ENCODE measurements around the gene ERCC2.
"Not testable (repeated sequence)": the region's sequence is repeated elsewhere in the genome, so short reads cannot be mapped to it uniquely, and the experiment has no call there.

Gene ERCC2

DNA sequence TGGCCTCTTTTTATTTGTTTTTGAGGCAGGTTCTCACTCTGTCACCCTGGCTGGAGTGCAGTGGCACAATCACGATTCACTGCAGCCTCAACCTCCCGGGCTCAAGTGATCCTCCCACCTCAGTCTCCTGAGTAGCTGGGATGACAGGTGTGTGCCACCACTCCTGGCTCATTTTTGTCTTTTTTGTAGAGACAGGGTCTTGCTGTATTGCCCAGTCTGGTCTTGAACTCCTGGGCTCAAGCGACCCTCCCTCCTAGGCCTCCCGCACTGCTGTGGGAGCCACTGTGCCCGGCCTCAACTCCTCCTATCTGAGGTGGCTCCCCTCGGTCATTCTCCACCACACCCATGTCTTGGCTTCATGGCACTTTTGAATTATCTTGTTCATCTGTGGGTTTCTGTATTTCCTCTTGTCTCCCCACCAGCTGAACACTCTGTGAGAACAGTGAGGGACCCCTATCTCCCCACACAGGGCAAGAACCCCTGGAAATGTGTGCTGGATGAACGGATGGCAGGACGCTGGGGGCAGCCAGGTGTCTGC, 55.6 kb downstream of the ERCC2 start:
- no peaks in the 10 kb centered on the region for H3K4me1 ChIP-seq (ENCODE audit: control insufficient read depth, insufficient read depth, low read length, unreplicated experiment)
- no peak overlapping the region for H3K4me3 ChIP-seq (ENCODE audit: low read depth, low read length)
- no peaks in the 10 kb centered on the region for H3K36me3 ChIP-seq (ENCODE audit: insufficient read depth, low read length)
- no peak overlapping the region for H3K27ac ChIP-seq (ENCODE audit: low read depth, low read length)
- no peak overlapping the region for H2AFZ ChIP-seq (ENCODE audit: low read length, unreplicated experiment)
- no peaks in the 10 kb centered on the region for H3K79me2 ChIP-seq (ENCODE audit: control insufficient read depth, insufficient read depth, low read length, unreplicated experiment)
- no peaks in the 10 kb centered on the region for H3K27me3 ChIP-seq (ENCODE audit: insufficient read depth, low read length)

DNA sequence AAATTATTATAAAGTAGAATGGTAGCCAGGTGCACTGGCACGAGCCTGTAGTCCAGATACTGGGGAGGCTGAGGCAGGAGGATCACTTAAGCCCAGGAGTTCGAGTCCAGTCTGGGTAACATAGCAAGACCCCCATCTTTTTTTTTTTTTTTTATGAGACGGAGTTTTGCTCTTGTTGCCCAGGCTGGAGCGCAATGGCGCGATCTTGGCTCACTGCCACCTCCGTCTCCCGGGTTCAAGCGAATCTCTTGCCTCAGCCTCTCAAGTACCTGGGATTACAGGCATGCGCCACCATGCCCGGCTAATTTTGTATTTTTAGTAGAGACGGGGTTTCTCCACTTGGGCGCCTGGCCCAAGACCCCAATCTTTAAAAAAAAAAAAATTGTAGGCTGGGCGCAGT, 58.1 kb downstream of the ERCC2 start:
- H3K36me3 ChIP-seq (ENCODE audit: insufficient read depth, low read length); H2AFZ ChIP-seq (ENCODE audit: low read length, unreplicated experiment); H3K4me3 ChIP-seq (ENCODE audit: low read depth, low read length); H3K79me2 ChIP-seq (ENCODE audit: control insufficient read depth, insufficient read depth, low read length, unreplicated experiment); H3K27me3 ChIP-seq (ENCODE audit: insufficient read depth, low read length); H3K27ac ChIP-seq (ENCODE audit: low read depth, low read length); H3K4me1 ChIP-seq (ENCODE audit: control insufficient read depth, insufficient read depth, low read length, unreplicated experiment): not testable (repeated sequence)

DNA sequence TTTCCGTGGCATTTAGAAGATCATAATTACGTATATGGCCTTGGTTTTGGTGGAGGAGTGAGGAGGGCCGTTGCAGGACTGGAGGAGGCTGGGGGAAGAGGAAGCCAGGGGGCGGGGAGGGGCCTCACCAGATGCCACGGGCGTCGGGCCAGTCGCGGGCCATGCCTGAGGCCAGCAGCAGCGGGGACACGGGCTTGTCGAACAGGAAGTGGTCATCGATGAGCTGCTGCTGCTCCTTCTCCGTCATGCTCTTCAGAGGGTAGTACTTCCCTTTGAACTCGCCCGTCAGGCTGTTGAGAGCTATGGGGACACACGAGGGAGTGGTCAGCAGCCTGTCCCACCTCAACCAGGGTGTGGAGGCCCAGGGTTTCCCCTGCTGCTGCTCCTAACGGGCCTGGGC, 58.8 kb downstream of the ERCC2 start:
- Histone ChIP-seq H3K79me2 (ENCODE audit: control insufficient read depth, insufficient read depth, low read length, unreplicated experiment) (no peaks in the 10 kb centered on the region), H3K4me1 (ENCODE audit: control insufficient read depth, insufficient read depth, low read length, unreplicated experiment) (no peaks in the 10 kb centered on the region), H3K27me3 (ENCODE audit: insufficient read depth, low read length) (no peaks in the 10 kb centered on the region), H3K36me3 (ENCODE audit: insufficient read depth, low read length) (no peaks in the 10 kb centered on the region), H2AFZ (ENCODE audit: low read length, unreplicated experiment) (no peak overlapping the region), H3K27ac (ENCODE audit: low read depth, low read length) (no peak overlapping the region), H3K4me3 (ENCODE audit: low read depth, low read length) (no peak overlapping the region)

DNA sequence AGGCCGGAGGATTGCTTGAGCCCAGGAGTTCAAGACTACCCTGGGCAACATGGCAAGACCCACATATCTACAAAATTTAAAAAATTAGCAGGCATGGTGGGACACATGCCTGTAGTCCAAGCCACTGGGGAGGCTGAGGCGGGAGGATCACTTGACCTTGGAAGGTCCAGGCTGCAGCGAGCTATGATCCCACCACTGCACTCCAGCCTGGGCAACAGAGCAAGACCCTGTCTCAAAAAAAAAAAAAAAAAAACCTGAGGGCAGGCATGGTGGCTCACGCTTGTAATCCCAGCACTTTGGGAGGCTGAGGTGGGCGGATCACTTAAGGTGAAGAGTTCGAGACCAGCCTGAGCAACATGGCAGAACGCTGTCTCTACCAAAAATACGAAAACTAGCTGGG, 61.1 kb downstream of the ERCC2 start:
- not testable (repeated sequence) for H2AFZ ChIP-seq (ENCODE audit: low read length, unreplicated experiment); H3K27ac ChIP-seq (ENCODE audit: low read depth, low read length); H3K4me3 ChIP-seq (ENCODE audit: low read depth, low read length); H3K4me1 ChIP-seq (ENCODE audit: control insufficient read depth, insufficient read depth, low read length, unreplicated experiment); H3K36me3 ChIP-seq (ENCODE audit: insufficient read depth, low read length); H3K27me3 ChIP-seq (ENCODE audit: insufficient read depth, low read length); H3K79me2 ChIP-seq (ENCODE audit: control insufficient read depth, insufficient read depth, low read length, unreplicated experiment)

DNA sequence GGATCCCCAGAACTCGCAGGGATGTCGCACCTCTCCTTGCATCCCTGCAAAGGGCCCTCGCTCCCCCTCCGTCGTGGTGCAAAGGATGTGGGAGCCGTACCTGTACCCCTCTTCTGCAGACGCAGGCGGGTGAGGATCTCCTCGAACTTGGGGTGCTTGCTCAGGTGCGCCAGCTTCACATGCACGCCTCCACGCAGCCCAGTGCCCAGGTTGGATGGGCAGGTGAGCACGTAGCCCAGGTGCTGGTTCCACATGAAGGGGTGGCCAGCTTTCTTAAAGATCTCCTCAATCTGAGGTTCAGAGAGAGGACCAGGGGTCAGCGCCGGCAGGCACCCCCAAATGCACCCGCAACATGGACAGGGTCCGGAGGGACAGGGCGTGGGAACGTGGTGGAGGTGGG, 63.0 kb downstream of the ERCC2 start:
- H3K4me1 ChIP-seq (ENCODE audit: control insufficient read depth, insufficient read depth, low read length, unreplicated experiment) = no peaks in the 10 kb centered on the region
- H3K4me3 ChIP-seq (ENCODE audit: low read depth, low read length) = no peak overlapping the region

DNA sequence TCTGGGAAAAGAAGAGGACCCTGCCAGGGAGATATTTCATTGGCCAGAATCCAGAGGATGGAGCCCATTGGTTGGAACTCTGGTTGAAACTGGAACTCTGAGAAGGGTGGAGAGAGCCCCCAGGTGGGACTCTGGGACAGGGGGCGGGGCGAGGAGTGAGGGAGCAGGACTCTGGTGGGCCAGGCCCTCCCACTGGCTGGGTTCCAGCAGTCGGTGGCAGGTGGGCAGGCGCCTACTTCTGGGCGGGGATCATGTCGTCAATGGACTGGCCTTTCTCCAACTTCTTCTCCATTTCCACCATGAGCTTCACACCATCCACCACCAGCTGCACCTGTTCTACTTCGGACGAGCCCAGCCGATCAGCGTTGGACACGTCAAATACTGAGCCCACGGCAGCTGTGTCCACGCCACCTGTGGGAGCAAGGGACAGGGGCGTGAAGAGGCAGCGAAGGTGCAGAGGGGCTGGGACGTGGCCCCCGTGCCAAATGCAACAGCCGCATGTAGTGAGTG, 63.8 kb downstream of the ERCC2 start:
- Histone ChIP-seq H2AFZ (ENCODE audit: low read length, unreplicated experiment) (no peak overlapping the region), H3K36me3 (ENCODE audit: insufficient read depth, low read length) (no peaks in the 10 kb centered on the region), H3K4me3 (ENCODE audit: low read depth, low read length) (no peak overlapping the region), H3K4me1 (ENCODE audit: control insufficient read depth, insufficient read depth, low read length, unreplicated experiment) (no peaks in the 10 kb centered on the region), H3K27ac (ENCODE audit: low read depth, low read length) (no peak overlapping the region), H3K27me3 (ENCODE audit: insufficient read depth, low read length) (no peaks in the 10 kb centered on the region), H3K79me2 (ENCODE audit: control insufficient read depth, insufficient read depth, low read length, unreplicated experiment) (no peaks in the 10 kb centered on the region)

More for the DNA sequence above, 63.0 kb downstream of the ERCC2 start:
- H3K27me3 ChIP-seq (ENCODE audit: insufficient read depth, low read length) = no peaks in the 10 kb centered on the region
- H3K79me2 ChIP-seq (ENCODE audit: control insufficient read depth, insufficient read depth, low read length, unreplicated experiment) = no peaks in the 10 kb centered on the region
- H3K27ac ChIP-seq (ENCODE audit: low read depth, low read length) = no peak overlapping the region
- no peaks in the 10 kb centered on the region for H3K36me3 ChIP-seq (ENCODE audit: insufficient read depth, low read length)
- H2AFZ ChIP-seq (ENCODE audit: low read length, unreplicated experiment) = no peak overlapping the region

DNA sequence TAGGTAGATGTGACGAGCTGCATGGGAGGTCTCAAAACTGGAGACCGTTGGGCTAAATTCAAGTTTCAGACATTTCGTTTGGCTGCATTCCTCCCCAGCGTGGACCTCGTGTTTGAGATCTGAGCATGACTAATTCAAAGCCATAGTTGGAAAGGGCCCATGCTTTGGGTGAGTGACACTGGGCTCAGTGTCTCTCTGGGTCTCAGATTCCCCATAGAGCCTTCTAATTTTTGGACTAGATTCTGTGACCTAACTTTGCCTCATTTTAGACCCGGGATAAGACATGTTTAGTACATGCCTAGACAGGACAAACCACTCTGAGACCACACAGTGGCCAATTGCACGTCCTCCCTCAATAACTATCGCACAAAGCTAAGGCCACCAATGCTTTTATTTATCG, 64.3 kb downstream of the ERCC2 start:
- Histone ChIP-seq H3K27ac (ENCODE audit: low read depth, low read length) (no peak overlapping the region), H3K4me1 (ENCODE audit: control insufficient read depth, insufficient read depth, low read length, unreplicated experiment) (no peaks in the 10 kb centered on the region), H3K27me3 (ENCODE audit: insufficient read depth, low read length) (no peaks in the 10 kb centered on the region), H2AFZ (ENCODE audit: low read length, unreplicated experiment) (no peak overlapping the region), H3K4me3 (ENCODE audit: low read depth, low read length) (no peak overlapping the region), H3K36me3 (ENCODE audit: insufficient read depth, low read length) (no peaks in the 10 kb centered on the region), H3K79me2 (ENCODE audit: control insufficient read depth, insufficient read depth, low read length, unreplicated experiment) (no peaks in the 10 kb centered on the region)

DNA sequence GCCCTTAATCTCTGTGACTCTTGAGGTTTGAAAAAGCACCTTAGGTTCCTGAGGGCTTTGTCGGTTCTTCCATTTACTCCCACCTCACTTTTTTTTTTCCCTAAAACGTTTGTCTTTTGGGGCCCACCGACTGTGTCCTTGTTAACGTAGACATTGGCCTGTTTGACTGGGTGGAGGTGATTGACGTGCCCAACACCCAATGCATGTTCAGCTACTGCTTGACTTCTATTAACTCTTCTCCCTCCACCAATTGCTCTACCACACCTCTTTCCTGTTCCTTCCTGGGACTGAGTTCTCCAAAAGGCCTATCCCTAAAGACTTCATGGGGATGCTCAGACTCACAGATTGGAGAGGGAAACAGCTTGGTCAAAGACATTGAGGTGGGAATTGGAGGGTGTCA, 65.0 kb downstream of the ERCC2 start:
- H3K4me3 ChIP-seq (ENCODE audit: low read depth, low read length) = no peak overlapping the region
- H3K27me3 ChIP-seq (ENCODE audit: insufficient read depth, low read length) = no peaks in the 10 kb centered on the region
- no peaks in the 10 kb centered on the region for H3K4me1 ChIP-seq (ENCODE audit: control insufficient read depth, insufficient read depth, low read length, unreplicated experiment)
- H2AFZ ChIP-seq (ENCODE audit: low read length, unreplicated experiment) = no peak overlapping the region
- no peaks in the 10 kb centered on the region for H3K36me3 ChIP-seq (ENCODE audit: insufficient read depth, low read length)
- no peak overlapping the region for H3K27ac ChIP-seq (ENCODE audit: low read depth, low read length)
- no peaks in the 10 kb centered on the region for H3K79me2 ChIP-seq (ENCODE audit: control insufficient read depth, insufficient read depth, low read length, unreplicated experiment)

DNA sequence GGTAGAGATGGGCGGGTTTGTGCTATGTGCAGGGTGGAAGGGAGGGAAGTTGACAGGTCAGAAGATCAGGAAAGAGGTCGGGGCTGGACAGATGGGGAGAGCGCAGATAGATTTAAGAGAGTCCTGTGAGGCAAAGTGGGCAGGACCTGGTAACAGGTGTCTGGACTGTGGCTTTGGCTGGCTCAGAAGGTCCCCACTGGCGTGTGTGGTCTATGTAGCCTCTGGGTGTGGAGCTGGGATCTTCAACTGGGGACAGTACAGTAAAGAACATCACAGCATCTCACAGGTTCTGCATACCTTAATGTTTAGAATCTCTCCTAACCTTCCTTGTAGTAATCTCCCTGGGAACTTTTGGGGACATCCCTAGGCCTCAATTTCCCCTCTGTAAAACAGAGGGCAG, 65.4 kb downstream of the ERCC2 start:
- no peaks in the 10 kb centered on the region for H3K27me3 ChIP-seq (ENCODE audit: insufficient read depth, low read length)
- H3K27ac ChIP-seq (ENCODE audit: low read depth, low read length) = no peak overlapping the region

DNA sequence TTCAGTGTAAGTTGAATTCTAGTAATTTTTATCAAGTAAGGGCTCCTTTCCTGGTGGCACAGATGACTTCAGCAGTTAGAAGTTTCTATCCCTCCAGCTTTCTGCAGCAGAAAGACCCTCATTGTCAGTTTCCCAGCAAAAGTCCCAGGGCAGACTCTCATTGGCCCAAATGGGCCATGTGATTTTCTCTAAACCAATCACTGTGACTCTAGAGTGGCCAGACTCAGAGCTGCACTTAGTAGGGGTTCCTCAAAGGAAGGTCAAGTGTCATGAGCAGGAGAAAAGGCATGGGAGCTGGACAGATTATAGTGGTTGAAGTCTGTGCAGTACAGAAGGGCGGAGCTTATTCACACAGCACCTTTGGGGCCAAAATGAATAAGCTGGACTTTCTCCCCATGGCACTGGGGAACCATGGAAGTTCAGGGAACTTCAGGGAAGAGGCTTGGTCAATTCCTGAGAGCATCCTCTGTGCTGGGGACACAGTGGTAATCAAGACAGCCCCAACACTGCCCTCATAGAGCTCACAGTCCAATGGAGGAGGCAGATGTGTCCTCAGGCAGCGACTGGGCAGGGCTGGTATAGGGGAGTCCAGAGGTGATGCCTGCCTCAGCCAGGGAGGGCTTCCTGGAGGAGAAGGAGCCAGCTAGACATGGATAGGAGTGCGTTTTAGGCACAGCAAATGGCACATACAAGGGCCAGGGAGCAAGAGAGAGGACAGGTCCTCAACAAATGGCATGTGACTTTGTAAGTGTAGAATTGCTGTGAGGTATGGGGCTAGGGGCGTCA, 66.0 kb downstream of the ERCC2 start:
- Histone ChIP-seq H3K27me3 (ENCODE audit: insufficient read depth, low read length) (no peaks in the 10 kb centered on the region), H2AFZ (ENCODE audit: low read length, unreplicated experiment) (no peak overlapping the region), H3K36me3 (ENCODE audit: insufficient read depth, low read length) (no peaks in the 10 kb centered on the region), H3K79me2 (ENCODE audit: control insufficient read depth, insufficient read depth, low read length, unreplicated experiment) (no peaks in the 10 kb centered on the region), H3K27ac (ENCODE audit: low read depth, low read length) (no peak overlapping the region), H3K4me1 (ENCODE audit: control insufficient read depth, insufficient read depth, low read length, unreplicated experiment) (no peaks in the 10 kb centered on the region), H3K4me3 (ENCODE audit: low read depth, low read length) (no peak overlapping the region)

More for the DNA sequence above, 65.4 kb downstream of the ERCC2 start:
- Histone ChIP-seq H3K4me3 (ENCODE audit: low read depth, low read length) (no peak overlapping the region), H2AFZ (ENCODE audit: low read length, unreplicated experiment) (no peak overlapping the region), H3K4me1 (ENCODE audit: control insufficient read depth, insufficient read depth, low read length, unreplicated experiment) (no peaks in the 10 kb centered on the region), H3K79me2 (ENCODE audit: control insufficient read depth, insufficient read depth, low read length, unreplicated experiment) (no peaks in the 10 kb centered on the region), H3K36me3 (ENCODE audit: insufficient read depth, low read length) (no peaks in the 10 kb centered on the region)
